H9 (cell line): ENCODE results near the gene SCTR. TPM values are rescaled to one million over a fixed set of nuclear protein-coding genes. Genes with fewer than 3 reads are reported as not detected.
A peak's percentile ranks its signal among the peaks of the same experiment; 100 is the strongest.

Experiments used
- DNase-seq: peaks from one replicate; pipeline ENCODE4 v3.0.0-alpha.2; 2017
- H2AFZ ChIP-seq: one replicate; pipeline ENCODE4 v1.6.1; 2013; ENCODE audit warnings: mild to moderate bottlenecking, low read length, control low read depth, moderate library complexity
- H2AK5ac ChIP-seq: 2 replicates; pipeline ENCODE4 v1.6.1; 2013; ENCODE audit warnings: low read length, control low read depth, mixed read lengths; ENCODE audit not compliant: insufficient read length
- H2BK120ac ChIP-seq: one replicate; pipeline ENCODE4 v1.6.1; 2013; ENCODE audit warnings: low read depth, mild to moderate bottlenecking, low read length, control low read depth, inconsistent platforms; ENCODE audit not compliant: poor library complexity, severe bottlenecking
- H2BK12ac ChIP-seq: 2 replicates; pipeline ENCODE4 v1.6.1; 2013; ENCODE audit warnings: low read length, control low read depth, mixed read lengths, low read depth; ENCODE audit not compliant: insufficient read length
- H2BK15ac ChIP-seq: 2 replicates; pipeline ENCODE4 v1.6.1; 2013; ENCODE audit warnings: low read depth, low read length, control low read depth
- H2BK20ac ChIP-seq: one replicate; pipeline ENCODE4 v1.6.1; 2013; ENCODE audit warnings: low read depth, mild to moderate bottlenecking, low read length, control low read depth, inconsistent platforms; ENCODE audit not compliant: poor library complexity, severe bottlenecking
- H2BK5ac ChIP-seq: 2 replicates; pipeline ENCODE4 v1.6.1; 2013; ENCODE audit warnings: low read length, control low read depth, mixed read lengths; ENCODE audit not compliant: insufficient read length
- H3K14ac ChIP-seq: 2 replicates; pipeline ENCODE4 v1.6.1; 2013; ENCODE audit warnings: low read length, control low read depth; ENCODE audit not compliant: insufficient read depth
- H3K18ac ChIP-seq: 2 replicates; pipeline ENCODE4 v1.6.1; 2013; ENCODE audit warnings: low read depth, mild to moderate bottlenecking, mixed read lengths, low read length, control low read depth; ENCODE audit not compliant: insufficient read length
- H3K23ac ChIP-seq: 2 replicates; pipeline ENCODE4 v1.6.1; 2013; ENCODE audit warnings: low read length, control low read depth, mixed read lengths, low read depth; ENCODE audit not compliant: insufficient read length
- H3K23me2 ChIP-seq: 2 replicates; pipeline ENCODE4 v1.6.1; 2013; ENCODE audit warnings: low read depth, mild to moderate bottlenecking, mixed read lengths, low read length, control low read depth; ENCODE audit not compliant: insufficient read length, poor library complexity, severe bottlenecking
- H3K27ac ChIP-seq: 2 replicates; pipeline ENCODE4 v1.5.1; 2013; ENCODE audit warnings: low read length, control low read depth, mixed read lengths, low read depth; ENCODE audit not compliant: insufficient read length
- H3K27me3 ChIP-seq: 2 replicates; pipeline ENCODE4 v1.6.1; 2013; ENCODE audit warnings: low read length, control low read depth, inconsistent platforms; ENCODE audit not compliant: insufficient read depth
- H3K4ac ChIP-seq: 2 replicates; pipeline ENCODE4 v1.6.1; 2013; ENCODE audit warnings: low read depth, mild to moderate bottlenecking, control low read depth, inconsistent platforms, low read length, moderate library complexity
- H3K4me1 ChIP-seq: 2 replicates; pipeline ENCODE4 v1.6.1; 2013; ENCODE audit warnings: low read length, control low read depth, inconsistent platforms; ENCODE audit not compliant: insufficient read depth
- H3K4me2 ChIP-seq: 2 replicates; pipeline ENCODE4 v1.6.1; 2013; ENCODE audit warnings: low read length, control low read depth, mixed read lengths; ENCODE audit not compliant: insufficient read length, insufficient read depth
- H3K56ac ChIP-seq: 2 replicates; pipeline ENCODE4 v1.6.1; 2013; ENCODE audit warnings: low read depth, mild to moderate bottlenecking, mixed read lengths, low read length, control low read depth; ENCODE audit not compliant: insufficient read length
- H3K79me1 ChIP-seq: 2 replicates; pipeline ENCODE4 v1.6.1; 2013; ENCODE audit warnings: low read depth, mild to moderate bottlenecking, moderate library complexity, low read length, control low read depth, inconsistent platforms; ENCODE audit not compliant: insufficient read depth, poor library complexity, severe bottlenecking
- H3K79me2 ChIP-seq: 2 replicates; pipeline ENCODE4 v1.6.1; 2013; ENCODE audit warnings: low read length, control low read depth, inconsistent platforms; ENCODE audit not compliant: insufficient read depth
- H3K9ac ChIP-seq: 2 replicates; pipeline ENCODE4 v1.6.1; 2013; ENCODE audit warnings: low read length, control low read depth, mixed read lengths; ENCODE audit not compliant: insufficient read length; ENCODE audit errors: extremely low read depth
- H3K9me3 ChIP-seq: one replicate; pipeline ENCODE4 v1.6.1; 2013; ENCODE audit warnings: low read depth, low read length, inconsistent platforms; ENCODE audit not compliant: control insufficient read depth
- H3T11ph ChIP-seq: one replicate; pipeline ENCODE4 v1.6.1; 2013; ENCODE audit warnings: mild to moderate bottlenecking, low read length, control low read depth, inconsistent platforms
- H4K20me1 ChIP-seq: one replicate; pipeline ENCODE4 v1.6.1; 2013; ENCODE audit not compliant: control insufficient read depth, insufficient read length, insufficient read depth
- H4K5ac ChIP-seq: 2 replicates; pipeline ENCODE4 v1.6.1; 2013; ENCODE audit warnings: low read depth, mild to moderate bottlenecking, mixed read lengths, low read length, control low read depth; ENCODE audit not compliant: insufficient read length
- H4K8ac ChIP-seq: replicated peaks from 2 replicates; pipeline ENCODE4 v1.6.1; 2013; ENCODE audit warnings: low read length, control low read depth, mixed read lengths, low read depth; ENCODE audit not compliant: insufficient read length
- H4K91ac ChIP-seq: 2 replicates; pipeline ENCODE4 v1.6.1; 2013; ENCODE audit warnings: low read depth, mild to moderate bottlenecking, moderate library complexity, mixed read lengths, low read length, control low read depth; ENCODE audit not compliant: insufficient read length
- H3K27ac Mint-ChIP-seq, 3 experiments: 2 replicates in 2 of 3; 3 replicates in 1 of 3; pipeline ENCODE4 v1.8.0; 2020 to 2021; ENCODE audit warnings: mixed read lengths in 3 of 3, mild to moderate bottlenecking in 1 of 3, moderate library complexity in 1 of 3
- H3K27me3 Mint-ChIP-seq: 2 replicates; pipeline ENCODE4 v1.8.0; 2021; ENCODE audit warnings: low read depth, mild to moderate bottlenecking, moderate library complexity, mixed read lengths
- H3K36me3 Mint-ChIP-seq, 3 experiments: 2 replicates in 2 of 3; 3 replicates in 1 of 3; pipeline ENCODE4 v1.8.0; 2020 to 2021; ENCODE audit warnings: low read depth in 3 of 3, mixed read lengths in 3 of 3; ENCODE audit not compliant: insufficient read depth in 1 of 3
- H3K4me1 Mint-ChIP-seq, 2 experiments: 2 replicates each; pipeline ENCODE4 v1.8.0; 2020; ENCODE audit warnings: mixed read lengths in 2 of 2
- H3K4me3 Mint-ChIP-seq, 2 experiments: 2 replicates in 1 of 2; 3 replicates in 1 of 2; pipeline ENCODE4 v1.8.0; 2020 to 2021; ENCODE audit warnings: mild to moderate bottlenecking in 2 of 2, mixed read lengths in 2 of 2, moderate library complexity in 1 of 2
- H3K9me3 Mint-ChIP-seq, 2 experiments: 2 replicates in 1 of 2; 3 replicates in 1 of 2; pipeline ENCODE4 v1.8.0; 2020; ENCODE audit warnings: mild to moderate bottlenecking in 2 of 2, mixed read lengths in 2 of 2, moderate library complexity in 1 of 2
- WGBS: extraction: QIAGEN DNeasy Blood & Tissue Kit; methylation state at CpG from one replicate; pipeline ENCODE4 v1.1.7; 2013; ENCODE audit warnings: missing lambda C conversion rate, low lambda C conversion rate, mixed read lengths; ENCODE audit not compliant: insufficient read length; ENCODE audit errors: extremely low coverage; 5-methylcytosine and 5-hydroxymethylcytosine counted together
- total RNA-seq: library from RNA; stranded (reverse); gene quantifications from 2 replicates; pipeline ENCODE4 v1.2.1, GENCODE V29; 2021
- TF ChIP-seq, protein P1 (sequence below): fragments of 200-600 bp; sonication (generic); conservative IDR thresholded peaks from 3 replicates; pipeline ENCODE4 v1.8.0; 2021; ENCODE audit warnings: antibody characterized with exemption, mild to moderate bottlenecking

The SCTR gene
- total RNA-seq, 1 experiment from 2014 or later, result not detected

DNA sequence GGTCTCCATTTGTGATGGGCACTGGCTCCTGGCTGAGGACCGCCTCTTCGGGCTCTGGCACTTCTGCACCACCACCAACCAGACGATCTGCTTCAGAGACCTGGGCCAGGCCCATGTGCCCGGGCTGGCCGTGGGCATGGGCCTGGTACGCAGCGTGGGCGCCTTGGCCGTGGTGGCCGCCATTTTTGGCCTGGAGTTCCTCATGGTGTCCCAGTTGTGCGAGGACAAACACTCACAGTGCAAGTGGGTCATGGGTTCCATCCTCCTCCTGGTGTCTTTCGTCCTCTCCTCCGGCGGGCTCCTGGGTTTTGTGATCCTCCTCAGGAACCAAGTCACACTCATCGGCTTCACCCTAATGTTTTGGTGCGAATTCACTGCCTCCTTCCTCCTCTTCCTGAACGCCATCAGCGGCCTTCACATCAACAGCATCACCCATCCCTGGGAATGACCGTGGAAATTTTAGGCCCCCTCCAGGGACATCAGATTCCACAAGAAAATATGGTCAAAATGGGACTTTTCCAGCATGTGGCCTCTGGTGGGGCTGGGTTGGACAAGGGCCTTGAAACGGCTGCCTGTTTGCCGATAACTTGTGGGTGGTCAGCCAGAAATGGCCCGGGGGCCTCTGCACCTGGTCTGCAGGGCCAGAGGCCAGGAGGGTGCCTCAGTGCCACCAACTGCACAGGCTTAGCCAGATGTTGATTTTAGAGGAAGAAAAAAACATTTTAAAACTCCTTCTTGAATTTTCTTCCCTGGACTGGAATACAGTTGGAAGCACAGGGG is 87.1 kb downstream of the SCTR start:
- Histone ChIP-seq H3K9ac (no peak overlapping the region), H3K4me2 (no peak overlapping the region)
- TF ChIP-seq, protein P1, sequence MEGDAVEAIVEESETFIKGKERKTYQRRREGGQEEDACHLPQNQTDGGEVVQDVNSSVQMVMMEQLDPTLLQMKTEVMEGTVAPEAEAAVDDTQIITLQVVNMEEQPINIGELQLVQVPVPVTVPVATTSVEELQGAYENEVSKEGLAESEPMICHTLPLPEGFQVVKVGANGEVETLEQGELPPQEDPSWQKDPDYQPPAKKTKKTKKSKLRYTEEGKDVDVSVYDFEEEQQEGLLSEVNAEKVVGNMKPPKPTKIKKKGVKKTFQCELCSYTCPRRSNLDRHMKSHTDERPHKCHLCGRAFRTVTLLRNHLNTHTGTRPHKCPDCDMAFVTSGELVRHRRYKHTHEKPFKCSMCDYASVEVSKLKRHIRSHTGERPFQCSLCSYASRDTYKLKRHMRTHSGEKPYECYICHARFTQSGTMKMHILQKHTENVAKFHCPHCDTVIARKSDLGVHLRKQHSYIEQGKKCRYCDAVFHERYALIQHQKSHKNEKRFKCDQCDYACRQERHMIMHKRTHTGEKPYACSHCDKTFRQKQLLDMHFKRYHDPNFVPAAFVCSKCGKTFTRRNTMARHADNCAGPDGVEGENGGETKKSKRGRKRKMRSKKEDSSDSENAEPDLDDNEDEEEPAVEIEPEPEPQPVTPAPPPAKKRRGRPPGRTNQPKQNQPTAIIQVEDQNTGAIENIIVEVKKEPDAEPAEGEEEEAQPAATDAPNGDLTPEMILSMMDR, result no peak

More for the DNA sequence above, 87.1 kb downstream of the SCTR start:
- no peaks in the 10 kb centered on the region for H4K20me1 ChIP-seq
- H3K27ac Mint-ChIP-seq, result no peak overlapping the region
- H2AFZ ChIP-seq, result no peak overlapping the region
- H3K56ac ChIP-seq, result no peak overlapping the region
- no peak overlapping the region for H4K8ac ChIP-seq
- no peaks in the 10 kb centered on the region for H3K79me2 ChIP-seq
- peaks cover 2 to 8% (median 7%) of the 10 kb centered on the region in 3 experiments; a peak in 4 of 7 replicates for H3K36me3 Mint-ChIP-seq
- no peak overlapping the region for H3K14ac ChIP-seq
- H2BK20ac ChIP-seq, result no peak overlapping the region
- no peak overlapping the region for H3K4ac ChIP-seq
- H3K9me3 Mint-ChIP-seq, result no peaks in the 10 kb centered on the region
- no peak overlapping the region for H2AK5ac ChIP-seq
- no peak overlapping the region for H2BK5ac ChIP-seq
- no peak overlapping the region for H2BK120ac ChIP-seq
- no peak overlapping the region for H2BK12ac ChIP-seq
- H4K91ac ChIP-seq, result no peak overlapping the region
- peaks cover 3% of the 10 kb centered on the region for H3K23me2 ChIP-seq
- no peak overlapping the region for H2BK15ac ChIP-seq
- no peak overlapping the region for H3T11ph ChIP-seq
- H3K18ac ChIP-seq, result no peak overlapping the region
- DNase-seq, result peak; percentile 11
- no peaks in the 10 kb centered on the region for H3K27me3 ChIP-seq
- no CpG with 5 or more reads among the region's 22 CpGs for WGBS
- no peak overlapping the region for H3K27ac ChIP-seq
- peaks cover 16% of the 10 kb centered on the region for H3K27me3 Mint-ChIP-seq
- H3K23ac ChIP-seq, result no peak overlapping the region
- H4K5ac ChIP-seq, result no peak overlapping the region
- H3K4me3 Mint-ChIP-seq, result no peak overlapping the region
- H3K9me3 ChIP-seq, result no peaks in the 10 kb centered on the region
- H3K4me1 ChIP-seq, result peaks cover 3% of the 10 kb centered on the region; the same call in 1 of the 2 replicates
- H3K79me1 ChIP-seq, result no peaks in the 10 kb centered on the region
- H3K4me1 Mint-ChIP-seq, result peaks cover 36 to 39% of the 10 kb centered on the region in 2 experiments
